SIG-M5 treated with dmso at 0.1 percent for 504 hours (cell line): Measurements from ENCODE around the gene TMEM163.
"Not testable (repeated sequence)": the region's sequence is repeated elsewhere in the genome, so short reads cannot be mapped to it uniquely, and the experiment has no call there.

Source experiments
- DNase-seq: peaks from one replicate; lab custom pipeline; 2025; ENCODE audit not compliant: unreplicated experiment; lab: John Stamatoyannopoulos, UW

TMEM163 gene

GRCh38 chr2:134583462-134583861, 135.3 kb downstream of the TMEM163 start:
- no peak for DNase-seq

GRCh38 chr2:134582547-134582899, 136.3 kb downstream of the TMEM163 start:
- no peak for DNase-seq

DNA sequence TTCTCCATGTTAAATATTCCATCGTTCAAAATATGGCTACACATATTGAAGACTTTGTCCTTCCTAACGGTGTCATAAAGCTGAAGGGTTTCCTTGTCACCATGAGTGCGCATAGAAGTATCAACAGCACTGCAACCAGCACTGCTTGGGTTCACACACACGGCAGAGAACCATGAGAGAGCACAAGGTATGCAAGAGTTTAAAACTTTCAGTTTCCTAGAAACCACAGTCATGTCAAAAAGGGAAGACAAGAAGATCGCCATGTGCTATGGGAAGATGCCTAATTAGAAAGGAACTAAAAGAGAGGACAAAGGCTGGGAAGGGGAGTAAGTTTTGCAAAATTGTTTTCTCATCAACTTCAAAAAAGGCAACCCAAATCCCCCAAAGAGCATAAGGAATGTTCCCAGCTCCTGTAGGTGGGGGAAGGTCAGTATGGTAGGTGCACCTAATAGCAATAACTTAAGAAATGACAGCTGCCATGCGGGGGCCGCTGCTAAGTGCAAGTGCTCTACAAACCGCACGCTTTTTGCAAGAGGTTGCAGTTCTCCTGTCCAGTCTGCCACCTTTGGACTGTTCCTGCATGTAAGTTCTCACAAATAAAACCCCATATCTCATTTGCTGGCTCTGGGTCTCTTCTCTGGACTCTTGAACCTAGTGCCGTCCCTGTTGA, 136.8 kb downstream of the TMEM163 start:
- DNase-seq, result no peak

DNA sequence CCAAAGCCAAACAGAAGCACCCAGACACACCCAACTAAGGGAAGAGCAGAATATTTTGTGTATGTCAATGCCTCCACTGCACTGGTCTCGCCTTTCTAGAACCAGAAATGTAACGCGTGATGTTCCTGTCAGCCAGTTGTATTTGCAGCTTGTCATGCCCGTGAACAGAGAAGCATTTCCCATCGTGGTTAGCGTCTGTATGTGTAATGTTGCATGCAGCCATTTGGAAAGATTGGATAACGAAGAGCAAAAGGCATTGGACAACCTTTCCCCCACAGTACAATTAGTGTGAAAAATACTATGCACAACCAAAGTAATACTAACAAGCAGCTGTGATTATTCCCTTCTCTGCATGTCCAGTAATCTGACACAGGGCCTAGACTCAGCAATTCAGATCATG, 140.5 kb downstream of the TMEM163 start:
- DNase-seq, result no peak

GRCh38 chr2:134576478-134576877, 142.3 kb downstream of the TMEM163 start:
- DNase-seq, result no peak

DNA sequence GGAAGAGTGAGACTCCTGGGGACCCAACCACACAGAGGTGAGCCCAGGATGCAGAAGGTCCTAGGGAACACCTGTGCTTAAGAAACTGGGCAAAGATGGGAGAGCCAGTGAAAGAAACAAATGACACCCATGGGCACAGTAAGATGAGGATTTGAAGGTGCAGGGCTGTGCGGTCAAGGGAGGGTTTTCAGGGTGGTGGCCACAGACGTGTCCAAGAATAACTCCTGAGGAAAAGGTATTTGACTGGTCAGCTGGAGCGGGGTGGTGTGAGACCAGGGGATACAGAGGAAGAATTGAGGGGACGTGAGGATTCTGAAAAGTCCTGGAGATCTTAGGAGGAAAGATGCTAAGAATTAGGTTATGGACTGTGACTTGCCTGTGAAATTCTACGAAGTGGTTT, 142.9 kb downstream of the TMEM163 start:
- DNase-seq, result no peak

DNA sequence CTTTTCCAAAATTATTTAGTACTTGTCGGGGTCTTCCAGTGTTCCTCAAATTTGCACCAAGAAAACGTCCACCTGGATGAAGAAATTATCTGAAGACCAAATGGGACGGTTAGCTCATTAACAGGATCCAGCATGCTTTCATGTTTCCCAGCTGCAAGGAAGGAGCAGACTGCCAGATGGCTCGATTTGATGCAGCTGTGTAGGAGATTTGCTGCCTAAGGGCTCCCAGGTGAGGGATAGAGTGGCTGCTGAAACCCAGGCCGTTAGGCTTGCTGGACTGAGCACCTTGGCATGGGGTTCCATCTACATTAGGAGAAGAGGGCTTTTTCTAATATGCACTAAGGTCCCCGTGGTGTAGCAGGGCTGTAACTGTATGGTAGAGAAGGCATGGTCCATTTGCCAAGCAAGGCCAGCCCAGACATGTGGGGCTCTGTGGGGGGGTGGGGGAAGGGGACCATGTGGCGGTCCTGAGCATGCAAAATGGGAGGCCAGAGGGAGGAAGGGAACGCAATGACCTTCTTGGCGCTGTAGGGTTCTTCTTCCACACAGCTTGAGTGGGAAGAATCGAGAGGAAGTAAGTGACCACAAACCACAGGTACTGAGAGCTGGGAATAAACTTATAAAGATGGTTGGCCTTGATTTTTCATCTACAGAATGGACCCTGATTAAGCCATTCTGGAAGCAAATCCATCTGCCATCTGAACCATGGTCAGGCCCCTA, 144.0 kb downstream of the TMEM163 start:
- no peak for DNase-seq

GRCh38 chr2:134573724-134574123, 145.1 kb downstream of the TMEM163 start:
- DNase-seq, result no peak

- DNase-seq, result no peak
Observed at GRCh38 chr2:134573085-134573370, 145.8 kb downstream of the TMEM163 start.

DNA sequence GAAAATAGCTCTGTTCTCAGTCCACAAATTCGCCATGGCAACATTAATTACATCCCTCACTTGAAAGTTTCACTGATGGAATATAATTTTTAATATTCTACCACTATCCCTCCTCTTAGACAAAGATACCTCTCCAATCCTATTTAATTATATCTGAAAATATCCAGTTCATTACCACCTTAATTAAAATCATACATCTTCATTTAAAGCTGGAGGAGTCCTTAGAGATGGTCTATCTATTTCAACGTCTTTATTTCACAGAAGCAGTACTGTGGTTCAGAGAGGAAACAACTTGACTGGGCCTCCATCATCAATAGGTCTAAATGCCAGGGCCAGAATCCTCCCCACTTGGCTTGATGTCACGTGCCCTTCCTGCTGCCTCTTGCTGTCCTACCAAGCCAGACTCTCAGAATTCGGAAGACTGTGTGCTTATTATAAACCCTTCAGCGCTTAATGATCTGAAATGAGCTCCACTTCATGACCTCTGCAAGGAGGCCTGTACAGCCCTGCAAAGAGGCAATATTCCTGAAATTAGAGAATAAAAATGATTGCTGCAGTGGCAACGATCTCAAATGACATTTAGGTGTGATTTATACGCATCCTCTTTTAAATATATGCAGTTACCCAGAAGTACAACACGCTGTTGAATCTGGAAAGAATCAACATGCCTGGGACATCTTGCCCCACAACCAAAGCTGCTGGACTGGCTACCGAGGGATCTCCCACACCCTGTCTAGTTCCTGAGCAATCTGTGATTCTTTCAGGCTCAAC, 146.3 kb downstream of the TMEM163 start:
- DNase-seq, result no peak

- peak; percentile 5 for DNase-seq
Observed at GRCh38 chr2:134570676-134571075, 148.1 kb downstream of the TMEM163 start.

GRCh38 chr2:134568413-134568812, 150.4 kb downstream of the TMEM163 start:
- DNase-seq, result no peak

DNA sequence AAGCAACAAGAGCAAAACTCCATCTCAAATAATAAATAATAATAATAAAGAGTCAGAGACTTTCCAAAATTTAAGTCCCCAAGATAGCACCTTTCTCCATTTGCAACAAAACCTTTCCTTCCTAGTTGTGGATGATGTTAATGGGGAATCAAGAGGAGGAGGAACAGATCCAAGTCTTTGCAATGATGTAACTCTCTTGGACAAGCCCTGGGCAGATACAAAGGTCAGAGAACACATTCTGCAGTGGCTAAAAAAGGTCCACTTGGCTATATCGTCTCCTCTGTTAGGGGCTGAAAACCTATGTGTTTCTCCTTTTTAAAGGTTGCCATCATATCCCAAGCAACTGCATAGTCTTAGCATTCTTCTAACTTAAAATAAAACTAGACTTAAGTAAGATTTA, 151.1 kb downstream of the TMEM163 start:
- DNase-seq, result no peak

- DNase-seq, result not testable (repeated sequence)
Observed at GRCh38 chr2:134564955-134565354, 153.8 kb downstream of the TMEM163 start.

GRCh38 chr2:134564549-134564948, 154.3 kb downstream of the TMEM163 start:
- no peak for DNase-seq

GRCh38 chr2:134558208-134558830, 160.5 kb downstream of the TMEM163 start:
- DNase-seq, result no peak

DNA sequence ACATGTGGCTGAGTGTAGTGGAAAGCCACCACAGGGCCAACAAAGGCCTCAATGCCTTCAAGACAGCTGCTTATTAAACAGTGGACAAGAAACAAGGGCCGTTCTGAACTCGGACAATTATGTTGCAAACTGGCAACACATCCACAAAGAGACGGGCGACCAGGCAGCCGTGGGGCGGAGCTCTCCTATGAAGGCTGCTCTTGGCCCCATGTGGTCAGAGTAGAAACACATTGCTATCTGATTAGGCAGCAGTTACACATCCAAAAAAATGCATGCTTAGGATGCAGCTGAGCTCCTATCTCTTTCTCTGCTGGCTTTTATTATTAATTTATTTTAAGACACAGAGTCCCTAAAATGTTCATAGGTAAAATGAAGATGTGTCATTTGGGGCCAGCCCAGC, 163.4 kb downstream of the TMEM163 start:
- no peak for DNase-seq

DNA sequence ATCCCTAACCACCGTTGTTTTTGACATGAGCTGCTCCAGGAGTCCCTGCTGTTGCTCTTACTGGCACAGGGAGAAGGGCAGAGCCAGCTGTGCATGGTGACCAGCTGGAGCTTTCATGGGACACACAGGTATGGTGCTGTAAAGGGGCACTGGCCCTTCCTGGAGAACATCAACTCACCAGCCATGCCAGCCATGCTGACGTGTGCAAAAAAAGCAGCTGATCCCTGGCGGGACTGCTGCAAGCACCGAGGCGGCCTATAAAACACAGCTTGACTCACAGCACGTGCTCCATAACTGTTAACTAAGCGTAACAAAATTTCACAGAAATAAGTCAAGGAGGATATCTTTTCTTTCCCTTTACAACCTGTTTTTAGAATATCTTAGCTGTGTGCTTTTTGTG, 165.1 kb downstream of the TMEM163 start:
- no peak for DNase-seq

GRCh38 chr2:134550566-134551164, 168.1 kb downstream of the TMEM163 start:
- DNase-seq, result no peak

- no peak for DNase-seq
Observed at GRCh38 chr2:134549104-134549503, 169.7 kb downstream of the TMEM163 start.

DNA sequence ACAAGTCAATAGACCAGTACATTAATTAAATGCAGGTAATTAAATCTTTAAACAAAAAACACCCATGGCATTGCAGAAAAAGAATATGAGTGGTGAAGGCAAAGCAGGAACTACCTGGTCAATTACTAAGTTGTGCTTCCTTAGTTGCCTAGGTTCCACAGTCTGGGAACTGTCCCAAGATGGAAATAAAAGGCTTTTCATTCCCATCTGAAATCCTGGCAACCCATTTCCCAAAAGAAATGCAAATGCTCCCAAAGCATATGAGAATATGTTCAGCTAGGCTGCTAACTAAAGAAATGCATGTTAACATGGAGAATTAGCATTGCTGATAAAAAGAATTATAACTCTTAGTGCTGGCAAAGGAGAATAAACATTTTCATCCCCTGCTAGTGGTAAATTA, 177.8 kb downstream of the TMEM163 start:
- DNase-seq, result no peak
